IMR-90 (cell line): ENCODE measurements around the gene AKAP5. TPM values are rescaled to one million over a fixed set of nuclear protein-coding genes. Genes with fewer than 3 reads are reported as not detected.

ENCODE experiments used
- ATAC-seq: fragments of 200-7000 bp; cut with Tn5 transposase; 2 replicates; pipeline ENCODE4 v1.9.1; 2020; ENCODE audit warnings: low read depth, mild to moderate bottlenecking, moderate library complexity
- BruUV-seq: library from RNA; stranded (reverse); fragments of 400-500 nt; replicated peaks from 2 replicates; lab custom pipeline; 2021; lab: Mats Ljungman, UMichigan
- CTCF ChIA-PET: fragments of 300-600 bp; formaldehyde crosslinking; extraction: SDS; loops from one replicate; lab custom pipeline; 2021; ENCODE audit warnings: antibody characterized with exemption; lab: Yijun Ruan, JAX
- POLR2A ChIA-PET: fragments of 300-600 bp; sonication (Branson Sonifier 250); formaldehyde crosslinking; loops from one replicate; lab custom pipeline; 2022; ENCODE audit warnings: antibody characterized with exemption; ENCODE audit not compliant: unreplicated experiment; lab: Charles Lee
- DNase-seq: peaks from one replicate; pipeline ENCODE4 v3.0.0; 2013
- H2AFZ ChIP-seq: replicated peaks from 2 replicates; pipeline ENCODE3; 2013; ENCODE audit warnings: low read length, mild to moderate bottlenecking; ENCODE audit not compliant: poor library complexity
- H2AK5ac ChIP-seq: 2 replicates; pipeline ENCODE4 v1.6.1; 2013; ENCODE audit warnings: low read depth, low read length, inconsistent platforms
- H2AK9ac ChIP-seq: replicated peaks from 2 replicates; pipeline ENCODE3; 2013; ENCODE audit warnings: mild to moderate bottlenecking, low read depth, low read length, moderate library complexity; ENCODE audit not compliant: poor library complexity
- H2BK120ac ChIP-seq: 2 replicates; pipeline ENCODE4 v1.6.1; 2013; ENCODE audit warnings: low read depth, low read length, inconsistent platforms
- H2BK15ac ChIP-seq: 3 replicates; pipeline ENCODE4 v1.6.1; 2013; ENCODE audit warnings: low read depth, low read length, inconsistent platforms
- H2BK20ac ChIP-seq: 2 replicates; pipeline ENCODE4 v1.6.1; 2013; ENCODE audit warnings: low read depth, mild to moderate bottlenecking, inconsistent platforms, low read length, moderate library complexity
- H2BK5ac ChIP-seq: 2 replicates; pipeline ENCODE4 v1.6.1; 2013; ENCODE audit warnings: mild to moderate bottlenecking, low read depth, low read length, inconsistent platforms; ENCODE audit not compliant: poor library complexity, severe bottlenecking
- H3K14ac ChIP-seq: replicated peaks from 2 replicates; pipeline ENCODE4 v1.6.1; 2013; ENCODE audit warnings: low read depth, low read length, inconsistent platforms
- H3K18ac ChIP-seq: 2 replicates; pipeline ENCODE4 v1.6.1; 2013; ENCODE audit warnings: low read depth, low read length, control low read depth
- H3K23ac ChIP-seq: 2 replicates; pipeline ENCODE4 v1.6.1; 2013; ENCODE audit warnings: low read depth, low read length, inconsistent platforms
- H3K27ac ChIP-seq: 2 replicates; pipeline ENCODE4 v1.5.1; 2013; ENCODE audit warnings: mild to moderate bottlenecking, control low read depth, low read length; ENCODE audit not compliant: insufficient read depth
- H3K27me3 ChIP-seq: 2 replicates; pipeline ENCODE4 v1.6.1; 2013; ENCODE audit warnings: low read length; ENCODE audit not compliant: control insufficient read depth, insufficient read depth
- H3K36me3 ChIP-seq: 2 replicates; pipeline ENCODE4 v1.6.1; 2013; ENCODE audit warnings: low read length, mixed read lengths; ENCODE audit not compliant: control insufficient read depth, insufficient read depth
- H3K4ac ChIP-seq: 2 replicates; pipeline ENCODE4 v1.6.1; 2013; ENCODE audit warnings: low read depth, low read length, inconsistent platforms
- H3K4me1 ChIP-seq: 2 replicates; pipeline ENCODE4 v1.6.1; 2013; ENCODE audit warnings: low read length, mixed read lengths; ENCODE audit not compliant: control insufficient read depth, insufficient read depth
- H3K4me2 ChIP-seq: 2 replicates; pipeline ENCODE4 v1.6.1; 2013; ENCODE audit warnings: low read depth, mild to moderate bottlenecking, control low read depth, low read length, moderate library complexity
- H3K4me3 ChIP-seq: 2 replicates; pipeline ENCODE4 v1.5.1; 2013; ENCODE audit warnings: low read depth, mild to moderate bottlenecking, control low read depth, low read length, moderate library complexity; ENCODE audit not compliant: insufficient read depth
- H3K56ac ChIP-seq: 2 replicates; pipeline ENCODE4 v1.6.1; 2013; ENCODE audit warnings: low read length, inconsistent platforms; ENCODE audit not compliant: insufficient read depth; ENCODE audit errors: extremely low read depth
- H3K79me1 ChIP-seq, 2 experiments: 2 replicates each; pipeline ENCODE4 v1.6.1; 2013; ENCODE audit warnings: low read length in 2 of 2, inconsistent platforms in 1 of 2, low read depth in 1 of 2
- H3K9ac ChIP-seq: 2 replicates; pipeline ENCODE4 v1.6.1; 2013; ENCODE audit warnings: low read depth, low read length, control low read depth
- H3K9me1 ChIP-seq: 2 replicates; pipeline ENCODE4 v1.6.1; 2013; ENCODE audit warnings: low read length, inconsistent platforms; ENCODE audit not compliant: insufficient read depth
- H3K9me3 ChIP-seq: 2 replicates; pipeline ENCODE4 v1.6.1; 2013; ENCODE audit warnings: low read length; ENCODE audit not compliant: control insufficient read depth, insufficient read depth
- H4K20me1 ChIP-seq: 2 replicates; pipeline ENCODE4 v1.6.1; 2013; ENCODE audit warnings: low read length, inconsistent platforms; ENCODE audit not compliant: insufficient read depth
- H4K5ac ChIP-seq: 2 replicates; pipeline ENCODE4 v1.6.1; 2013; ENCODE audit warnings: mild to moderate bottlenecking, low read depth, low read length, control low read depth
- H4K8ac ChIP-seq, 2 experiments: 2 replicates each; pipeline ENCODE4 v1.6.1; 2013; ENCODE audit warnings: low read depth in 2 of 2, low read length in 2 of 2, control low read depth in 1 of 2, inconsistent platforms in 1 of 2
- H4K91ac ChIP-seq: 2 replicates; pipeline ENCODE4 v1.6.1; 2013; ENCODE audit warnings: low read depth, low read length, inconsistent platforms; ENCODE audit not compliant: insufficient read depth
- BHLHE40 ChIP-seq: fragments of 150-350 bp; IDR thresholded peaks from 2 replicates; pipeline ENCODE4 v1.6.1; 2016; ENCODE audit warnings: mild to moderate bottlenecking, low read depth, low read length
- MAZ ChIP-seq: IDR thresholded peaks from 2 replicates; pipeline ENCODE4 v1.6.1; 2012; ENCODE audit warnings: low read depth, mild to moderate bottlenecking, low read length, improper control_type of control experiment, moderate library complexity, borderline replicate concordance
- MXI1 ChIP-seq: IDR thresholded peaks from 2 replicates; pipeline ENCODE4 v1.6.1; 2012; ENCODE audit warnings: low read depth, mild to moderate bottlenecking, low read length, moderate library complexity, borderline replicate concordance
- NFE2L2 ChIP-seq: fragments of 150-350 bp; IDR thresholded peaks from 2 replicates; pipeline ENCODE4 v1.6.1; 2016; ENCODE audit warnings: low read depth, mild to moderate bottlenecking, low read length
- RAD21 ChIP-seq: IDR thresholded peaks from 2 replicates; pipeline ENCODE4 v1.6.1; 2012; ENCODE audit warnings: low read length, improper control_type of control experiment
- WGBS, 2 experiments: methylation state at CpG; one replicate each; pipeline versions ENCODE4 v1.1.5 to v1.1.7; 2013; ENCODE audit warnings: missing lambda C conversion rate in 2 of 2; ENCODE audit not compliant: insufficient read length in 1 of 2; ENCODE audit errors: extremely low coverage in 2 of 2; 5-methylcytosine and 5-hydroxymethylcytosine counted together
- dilution Hi-C: fragments of 300-500 bp; cut with HindIII; formaldehyde crosslinking; loops from one replicate; pipeline ENCODE4 v1.14.3; 2018; ENCODE audit warnings: low sequenced_read_pairs; ENCODE audit not compliant: unreplicated experiment
- in situ Hi-C: fragments of 300-500 bp; cut with MboI; formaldehyde crosslinking; loops from 3 replicates; pipeline ENCODE4 v1.14.3; 2019; ENCODE audit warnings: low sequenced_read_pairs, inconsistent platforms, mixed read lengths
- intact Hi-C: fragments of 100-400 bp; cut with micrococcal nuclease; formaldehyde crosslinking; loops from 2 replicates; pipeline ENCODE4 v1.10.0; 2022
- polyA plus RNA-seq, 3 experiments: library from polyadenylated mRNA; depleted of rRNA; stranded (reverse); fragments of >200 nt; gene quantifications; 2 replicates each; pipeline ENCODE4 v1.2.3, GENCODE V29; 2012; ENCODE audit warnings: low replicate concordance in 1 of 3
- total RNA-seq: library from RNA; depleted of rRNA; stranded (reverse); fragments of >200 nt; gene quantifications from 2 replicates; pipeline ENCODE4 v1.2.3, GENCODE V29; 2012

The AKAP5 gene
- total and polyA plus RNA-seq, 2 of the 4 experiments (the other 2 are of a cell fraction): 0.21 to 0.72 TPM

- peaks cover 7% of the 10 kb centered on the region; the same call in 1 of the 2 replicates for H3K9me1 ChIP-seq
- peak overlapping the region; percentile 93 for H3K4me2 ChIP-seq
- no peak overlapping the region; the same call in 2 of the 3 replicates for H2BK15ac ChIP-seq
- no peak for TF ChIP-seq NFE2L2
- no peak for TF ChIP-seq MXI1
- TF ChIP-seq RAD21: no peak
- TF ChIP-seq MAZ: no peak
- no peak for TF ChIP-seq BHLHE40
- H3K4ac ChIP-seq: peak overlapping the region; percentile 95
- intact Hi-C loops (no loop called here), in situ Hi-C loops (no loop called here), dilution Hi-C loops (no loop called here)
- BruUV-seq: no TSS peak
- H4K5ac ChIP-seq: peak overlapping the region; percentile 86; the same call in 1 of the 2 replicates
- peaks cover 18 to 52% of the 10 kb centered on the region in 2 experiments for H3K79me1 ChIP-seq
- peaks cover 12% of the 10 kb centered on the region for H3K4me1 ChIP-seq
- H3K36me3 ChIP-seq: no peaks in the 10 kb centered on the region
- H3K9me3 ChIP-seq: no peaks in the 10 kb centered on the region
- WGBS, 2 experiments: no CpG with 5 or more reads among the region's 6 CpGs
- peak overlapping the region; percentile 99; the same call in 1 of the 2 replicates for H3K23ac ChIP-seq
- peak overlapping the region; percentile 93 to 96; a peak in 2 of 4 replicates for H4K8ac ChIP-seq
- ChIA-PET CTCF (interaction anchor here (1.4 to 1.6 kb wide), 2 partner anchors 8 to 11 kb away, joined by 3 read pairs; no protein-coding TSS in a partner anchor), POLR2A (no interaction called here)
- ATAC-seq (no peak), DNase-seq (no peak)
- peak overlapping the region; percentile 100 for H2BK5ac ChIP-seq
- peak overlapping the region; percentile 56 for H4K91ac ChIP-seq
- H3K18ac ChIP-seq: peak overlapping the region; percentile 4; the same call in 1 of the 2 replicates
- peak overlapping the region; percentile 5; the same call in 1 of the 2 replicates for H3K14ac ChIP-seq
- H2BK120ac ChIP-seq: no peak overlapping the region
- H3K9ac ChIP-seq: peak overlapping the region; percentile 97
- no peak overlapping the region for H2AK9ac ChIP-seq
- peaks cover 22% of the 10 kb centered on the region for H4K20me1 ChIP-seq
- H3K56ac ChIP-seq: peak overlapping the region; percentile 91
- no peak overlapping the region for H2AFZ ChIP-seq
- H2BK20ac ChIP-seq: no peak overlapping the region
- H2AK5ac ChIP-seq: peak overlapping the region; percentile 59
- H3K27me3 ChIP-seq: no peaks in the 10 kb centered on the region
- H3K4me3 ChIP-seq: peak overlapping the region; percentile 87
- peak overlapping the region; percentile 100 for H3K27ac ChIP-seq
These were observed 37.2 kb downstream of the AKAP5 start for GRCh38 chr14:64502456-64502855.
